ENCODE measurements around the gene BPIFB1. TPM values are rescaled to one million over a fixed set of nuclear protein-coding genes. Genes with fewer than 3 reads are reported as not detected.
A peak's percentile ranks its signal among the peaks of the same experiment; 100 is the strongest.

BPIFB1 gene
- total and polyA plus RNA-seq, 2 of the 13 experiments (the other 11 are each of a cell fraction or from before 2014, with no cell fraction given), result 0.82 to 4.4 TPM

DNA sequence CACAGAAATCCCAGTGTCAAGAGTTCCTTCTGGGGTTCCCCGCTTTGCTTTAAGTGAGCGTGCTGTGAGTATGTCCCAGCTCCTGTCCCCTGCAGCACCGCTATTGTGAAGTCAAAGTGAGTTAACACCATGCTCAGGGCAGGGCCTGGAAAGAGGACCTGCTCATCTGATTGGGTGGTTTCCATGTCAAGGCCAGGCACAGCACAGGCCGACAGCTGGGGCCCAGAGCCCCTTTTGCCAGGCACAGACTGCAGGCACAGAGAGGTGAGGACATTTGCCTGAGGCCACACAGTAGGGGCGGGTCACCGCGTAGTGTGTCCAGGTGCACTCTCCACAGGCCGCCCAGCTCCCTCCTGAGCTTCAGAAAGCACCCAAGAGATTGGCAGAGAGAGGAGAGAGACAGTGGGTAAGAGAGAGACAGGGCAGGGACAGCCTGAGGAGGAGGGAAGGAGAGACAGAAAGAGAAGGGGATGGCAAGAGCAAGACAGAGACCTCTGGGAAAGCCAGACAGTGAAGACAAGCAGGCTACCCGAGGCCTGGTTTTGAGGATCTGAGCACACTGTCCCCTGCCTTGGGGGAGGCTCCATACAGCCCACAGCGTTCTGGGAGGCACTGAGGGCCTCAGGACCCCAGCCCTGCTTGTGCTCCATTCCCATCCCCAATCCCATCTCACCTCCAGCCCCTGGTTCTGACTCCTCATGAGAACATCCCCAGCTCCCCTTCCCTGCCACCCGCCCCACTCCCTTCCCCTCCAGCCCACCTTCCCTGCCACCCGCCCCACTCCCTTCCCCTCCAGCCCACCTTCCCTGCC, 6.5 kb upstream of the BPIFB1 start (continued):
- TF ChIP-seq MAFF (IDR thresholded peaks at IDR 0.05; ENCODE audit: low read depth, low read length) (no peak), ETS1 (CRISPR knock-in tag; IDR thresholded peaks at IDR 0.05) (no peak), ZNF350 (CRISPR knock-in tag; IDR thresholded peaks at IDR 0.05; ENCODE audit: borderline replicate concordance, low read depth) (0 out of 2 replicates have a peak, but pooled peaks have one; percentile 83), RARA (CRISPR knock-in tag; IDR thresholded peaks at IDR 0.05) (peak; percentile 73), ZNF441 (CRISPR knock-in tag; IDR thresholded peaks at IDR 0.05; ENCODE audit: borderline replicate concordance) (no peak), SKI (IDR thresholded peaks at IDR 0.05; ENCODE audit: partially characterized antibody) (no peak), BATF2 (CRISPR knock-in tag; IDR thresholded peaks at IDR 0.05) (no peak), SP2 (CRISPR knock-in tag; IDR thresholded peaks at IDR 0.05) (no peak), ZNF720 (CRISPR knock-in tag; IDR thresholded peaks at IDR 0.05) (no peak), ZBTB43 (CRISPR knock-in tag; conservative IDR thresholded peaks at IDR 0.05) (0 out of 2 replicates have a peak, but pooled peaks have one; percentile 47), U2AF2 (IDR thresholded peaks at IDR 0.05; ENCODE audit: low read depth, low read length) (no peak), ZNF30 (CRISPR knock-in tag; IDR thresholded peaks at IDR 0.05) (no peak), MTA1 (CRISPR knock-in tag; IDR thresholded peaks at IDR 0.05; ENCODE audit: borderline replicate concordance) (peak; percentile 39; the same call in 1 of the 2 replicates), ELF4 (CRISPR knock-in tag; IDR thresholded peaks at IDR 0.05; ENCODE audit: borderline replicate concordance) (no peak), ZNF10 (CRISPR knock-in tag; IDR thresholded peaks at IDR 0.05; ENCODE audit: borderline replicate concordance, low read depth) (no peak), ZNF318 (CRISPR knock-in tag; IDR thresholded peaks at IDR 0.05) (no peak; the same call in 1 of the 2 replicates), PRPF4 (IDR thresholded peaks at IDR 0.05; ENCODE audit: low read depth, low read length, poor library complexity, severe bottlenecking) (no peak), ZNF329 (CRISPR knock-in tag; IDR thresholded peaks at IDR 0.05; ENCODE audit: low read depth) (no peak)

Data from HepG2 (cell line).